ENCODE measurements around the gene PFN3.

DNA sequence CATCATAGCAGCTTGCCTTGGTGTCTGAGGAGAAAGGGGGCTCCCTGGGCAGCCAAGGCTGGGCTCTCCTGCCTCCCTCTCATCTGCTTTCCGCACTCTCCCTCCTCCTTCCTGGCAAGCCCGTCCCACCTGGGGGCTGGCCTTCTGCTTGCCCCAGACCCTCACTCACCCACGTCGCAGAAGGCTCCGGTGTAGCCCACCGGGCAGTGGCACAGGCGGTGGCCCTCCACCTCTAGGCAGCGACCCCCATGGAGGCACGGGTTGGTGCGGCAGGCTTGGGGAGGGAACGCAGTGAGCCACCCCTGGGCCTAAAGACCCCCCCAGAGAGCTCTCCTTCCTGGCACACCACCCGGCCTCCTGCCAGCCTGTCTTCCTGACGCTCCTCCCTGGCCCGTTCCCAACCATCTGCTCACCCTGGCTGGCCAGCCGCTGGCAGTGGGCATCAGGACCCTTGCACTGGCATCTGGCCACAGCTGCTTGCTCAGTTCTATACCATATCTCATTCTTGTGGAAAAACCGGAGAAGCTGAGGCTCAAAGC lies 4.2 kb upstream of the PFN3 start:
- TF ChIP-seq POLR2A (IDR thresholded peaks at IDR 0.05) (no peak), CTCF (IDR thresholded peaks at IDR 0.05) (no peak)

Data from ovary (tissue), 3 donors.